ENCODE data around the gene ATP2B2. TPM values are rescaled to one million over a fixed set of nuclear protein-coding genes. Genes with fewer than 3 reads are reported as not detected.

The ATP2B2 gene
- total and polyA plus RNA-seq, 2 experiments from 2014 or later = 0.42 to 0.63 TPM

- TF ChIP-seq CTCF (conservative IDR thresholded peaks at IDR 0.05; ENCODE audit: low read depth in 2 of 2) = no peak
- TF ChIP-seq ZNF462 (CRISPR knock-in tag; IDR thresholded peaks at IDR 0.05) = no peak
- TF ChIP-seq EZH2phosphoT487 (IDR thresholded peaks at IDR 0.05; ENCODE audit: unreplicated experiment) = no peak
- no peak for TF ChIP-seq ZNF114 (CRISPR knock-in tag; IDR thresholded peaks at IDR 0.05)
These were observed 56.8 kb downstream of the ATP2B2 start (continued) for GRCh38 chr3:10448544-10448943.

- Histone ChIP-seq H3K27me3 (ENCODE audit: insufficient read depth) (no peaks in the 10 kb centered on the region), H2AFZ (no peak overlapping the region), H4K20me1 (replicated peaks; ENCODE audit: insufficient read depth) (no peaks in the 10 kb centered on the region), H3K9me2 (ENCODE audit: insufficient read depth) (no peaks in the 10 kb centered on the region), H3K27ac (ENCODE audit: low read depth) (no peak overlapping the region), H3K4me3 (no peak overlapping the region), H3K4me1 (ENCODE audit: insufficient read depth) (no peaks in the 10 kb centered on the region; the same call in 1 of the 2 replicates), H3K36me3 (ENCODE audit: insufficient read depth) (no peaks in the 10 kb centered on the region), H3K4me2 (no peak overlapping the region), H3K79me2 (replicated peaks; ENCODE audit: insufficient read depth) (no peaks in the 10 kb centered on the region), H3F3A (replicated peaks; ENCODE audit: low read depth) (no peaks in the 10 kb centered on the region)
- peaks cover 6% of the 10 kb centered on the region for H3K27me3 Mint-ChIP-seq (ENCODE audit: insufficient read depth, low read depth, poor library complexity)
- no peak for DNase-seq (ENCODE audit: low spot score)
- H3K4me3 Mint-ChIP-seq = no peak overlapping the region
- ATAC-seq = no peak
- no peak overlapping the region for H3K27ac Mint-ChIP-seq
- H3K36me3 Mint-ChIP-seq (ENCODE audit: low read depth) = no peaks in the 10 kb centered on the region
- H3K4me1 Mint-ChIP-seq = peaks cover 7% of the 10 kb centered on the region
- no peaks in the 10 kb centered on the region for H3K9me3 Mint-ChIP-seq
- no peak for TF ChIP-seq POLR2AphosphoS5 (IDR thresholded peaks at IDR 0.05; ENCODE audit: low read depth)
- TF ChIP-seq EZH2phosphoT487 (IDR thresholded peaks at IDR 0.05; ENCODE audit: unreplicated experiment) = no peak
- no peak for TF ChIP-seq NANOG (IDR thresholded peaks at IDR 0.05; ENCODE audit: borderline replicate concordance)
- TF ChIP-seq REST (IDR thresholded peaks at IDR 0.05; ENCODE audit: unreplicated experiment) = no peak
- TF ChIP-seq CREB1 (CRISPR knock-in tag; IDR thresholded peaks at IDR 0.05; ENCODE audit: low read depth) = no peak
- TF ChIP-seq ZNF331 (CRISPR knock-in tag; IDR thresholded peaks at IDR 0.05; ENCODE audit: low read depth) = no peak
- TF ChIP-seq ZNF114 (CRISPR knock-in tag; IDR thresholded peaks at IDR 0.05) = no peak
- TF ChIP-seq EZH2 (IDR thresholded peaks at IDR 0.05; ENCODE audit: low read depth, unreplicated experiment) = no peak
- TF ChIP-seq CTCF (conservative IDR thresholded peaks at IDR 0.05; ENCODE audit: low read depth in 2 of 2) = no peak
These were observed 57.7 kb downstream of the ATP2B2 start for GRCh38 chr3:10447527-10448260.

Data from GM23338 (cell line).